Hematopoietic multipotent progenitor cell treated with erythropoietin and hydrocortisone succinate and interleukin-3 and kit ligand, for 4 days (in vitro differentiated cells): ENCODE results near the gene ORC1.

Experiments used
- DNase-seq: peaks from one replicate; pipeline ENCODE4 v3.0.0-alpha.2; 2015

ORC1 gene

DNA sequence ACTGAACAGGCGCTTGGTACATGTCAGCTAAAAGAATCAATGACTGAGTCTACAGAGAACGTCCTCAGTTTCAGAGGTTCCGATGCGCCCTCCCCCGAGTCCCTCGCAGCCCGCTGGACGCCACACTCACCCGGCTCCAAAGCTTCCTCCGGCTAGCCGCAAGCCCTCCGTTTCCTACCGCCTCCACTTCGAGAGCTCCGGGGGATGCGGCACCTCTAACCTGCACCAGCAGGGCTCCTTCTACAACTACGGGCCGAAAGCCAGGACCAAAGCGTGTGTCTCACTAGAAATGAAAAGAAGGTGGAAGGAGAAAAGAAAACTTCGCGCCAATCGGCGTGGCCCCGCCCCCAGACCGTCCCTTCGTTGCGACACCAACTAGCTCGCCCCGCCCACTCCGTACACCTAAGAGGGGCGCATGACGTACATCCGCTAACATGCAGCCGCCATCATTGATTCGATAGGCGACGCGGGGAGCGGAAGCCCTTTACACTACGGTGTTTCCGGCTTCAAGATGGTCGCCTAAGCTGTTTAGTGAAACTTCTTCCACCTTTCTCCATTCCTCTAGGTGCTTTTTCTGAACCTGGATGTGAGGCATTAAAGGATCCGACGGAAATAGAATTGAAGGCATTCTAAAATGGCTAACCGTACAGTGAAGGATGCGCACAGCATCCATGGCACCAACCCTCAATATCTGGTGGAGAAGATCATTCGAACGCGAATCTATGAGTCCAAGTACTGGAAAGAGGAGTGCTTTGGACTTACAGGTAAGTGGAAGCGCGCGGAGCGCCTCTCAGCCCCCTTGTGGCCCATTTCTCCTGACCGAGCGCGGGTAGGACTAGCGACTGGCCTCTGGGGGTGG lies at the start of gene ORC1, which contains the start of gene PRPF38A:
ORC1 (minus strand) TSS at position 308 of the 859 bp plus-strand sequence. CDS start 2,200 bp downstream, outside the sequence.
PRPF38A (plus strand) TSS at position 487 of the 859 bp plus-strand sequence; CDS start at position 635, 148 bp downstream.
- peak; percentile 100 for DNase-seq

DNA sequence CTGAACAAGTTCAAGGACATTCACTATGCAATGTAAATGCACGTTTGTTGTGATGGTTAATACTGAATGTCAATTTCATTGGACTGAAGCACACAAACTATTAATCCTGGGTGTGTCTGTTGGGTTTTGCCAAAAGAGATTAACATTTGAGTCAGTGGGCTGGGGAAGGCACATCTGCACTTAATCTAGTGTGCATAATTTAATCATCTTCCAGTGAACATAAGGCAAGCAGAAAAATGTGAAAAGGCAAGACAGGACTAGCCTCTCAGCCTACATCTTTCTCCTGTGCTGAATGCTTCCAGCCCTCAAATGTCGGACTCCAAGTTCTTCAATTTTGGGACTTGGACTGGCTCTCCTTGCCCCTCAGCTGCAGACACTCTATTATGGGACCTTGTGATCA lies 40.2 kb upstream of the ORC1 start:
- DNase-seq, result no peak

DNA sequence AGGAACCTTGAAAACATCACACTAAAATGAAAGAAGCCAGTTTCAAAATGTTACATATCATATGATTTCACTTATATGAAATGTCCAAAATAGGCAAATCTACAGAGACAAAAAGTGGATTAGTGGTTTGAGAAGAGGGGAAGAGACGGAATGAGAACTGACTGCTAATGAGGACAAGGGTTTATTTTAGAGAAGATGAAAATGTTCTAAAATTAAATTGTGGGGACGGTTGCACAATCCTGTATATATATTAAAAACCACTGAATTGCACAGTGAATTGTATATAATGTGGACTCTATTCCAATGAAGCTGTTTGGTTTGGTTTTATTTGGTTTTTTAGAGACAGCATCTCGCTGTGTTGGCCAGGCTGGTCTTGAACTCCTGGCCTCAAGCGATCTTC lies 35.8 kb upstream of the ORC1 start:
- DNase-seq, result no peak

DNA sequence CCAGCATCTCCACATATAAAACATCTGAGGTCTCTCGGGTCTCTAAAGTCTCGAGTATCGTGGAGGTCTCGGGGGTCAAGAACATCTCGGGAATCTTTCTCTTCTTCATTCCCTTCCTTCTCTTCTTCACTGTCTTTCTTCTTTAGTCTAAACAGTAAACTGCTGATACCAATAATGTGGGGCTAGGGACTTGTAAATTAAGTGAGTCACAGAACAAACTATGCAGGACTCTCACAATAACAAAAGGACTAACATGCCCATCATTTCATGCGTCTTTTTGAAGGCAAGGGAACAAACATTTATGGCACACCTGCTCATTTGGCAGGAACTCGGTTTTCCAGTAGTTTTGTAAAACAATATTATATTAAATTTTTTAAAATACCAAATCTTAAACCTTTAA lies 32.6 kb upstream of the ORC1 start:
- DNase-seq, result no peak

DNA sequence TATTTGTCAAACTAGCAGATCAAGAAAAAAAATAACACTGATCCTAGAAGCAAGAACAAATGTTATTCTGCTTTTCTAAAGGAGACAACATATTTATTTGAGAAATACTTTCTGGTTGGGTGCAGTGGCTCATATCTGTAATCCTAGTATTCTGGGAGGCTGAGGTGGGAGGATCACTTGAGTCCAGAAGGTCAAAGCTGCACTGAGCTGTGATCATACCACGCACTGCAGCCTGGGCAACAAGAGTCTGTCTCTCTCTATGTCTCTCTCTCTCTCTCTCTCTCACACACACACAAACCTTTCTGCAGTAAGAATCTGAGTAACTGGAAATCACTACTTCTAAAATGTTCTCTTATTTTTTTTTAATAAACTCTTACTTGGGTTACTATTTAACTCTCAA lies 31.4 kb upstream of the ORC1 start:
- no peak for DNase-seq

DNA sequence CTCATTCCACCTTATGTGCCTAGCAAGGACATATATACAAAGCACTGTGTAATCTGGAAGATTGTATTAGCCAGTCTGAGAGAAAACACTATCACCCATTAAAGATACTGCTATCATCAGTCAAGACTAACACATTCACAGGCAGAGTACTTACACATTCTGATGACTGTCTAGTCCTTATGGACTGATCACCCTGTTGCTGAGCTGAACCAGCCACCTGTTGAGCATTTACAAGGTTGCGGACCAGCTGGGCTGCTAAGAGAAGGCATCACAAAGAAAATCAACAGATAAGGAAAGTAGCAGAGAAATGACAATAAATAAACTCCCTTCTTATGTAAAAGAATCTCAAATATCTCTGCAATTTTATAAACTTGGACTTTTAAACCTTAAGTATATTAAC lies 31.0 kb upstream of the ORC1 start:
- no peak for DNase-seq

DNA sequence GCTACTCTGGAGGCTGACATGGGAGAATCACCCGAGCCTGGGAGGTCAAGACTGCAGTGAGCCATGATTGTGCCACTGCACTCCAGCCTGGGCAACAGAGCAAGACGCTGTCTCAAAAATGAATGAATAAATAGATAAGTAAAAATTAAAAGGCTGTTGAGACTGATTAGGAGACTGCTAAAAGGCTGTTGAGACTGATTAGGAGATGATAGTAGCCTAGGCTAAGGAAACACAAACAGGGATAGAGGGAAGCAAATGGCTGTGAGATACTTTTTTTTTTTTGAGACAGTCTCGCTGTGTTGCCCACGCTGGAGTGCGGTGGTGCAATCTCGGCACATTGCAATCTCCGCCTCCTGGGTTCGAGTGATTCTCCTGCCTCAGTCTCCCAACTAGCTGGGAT lies 28.6 kb upstream of the ORC1 start:
- no peak for DNase-seq

DNA sequence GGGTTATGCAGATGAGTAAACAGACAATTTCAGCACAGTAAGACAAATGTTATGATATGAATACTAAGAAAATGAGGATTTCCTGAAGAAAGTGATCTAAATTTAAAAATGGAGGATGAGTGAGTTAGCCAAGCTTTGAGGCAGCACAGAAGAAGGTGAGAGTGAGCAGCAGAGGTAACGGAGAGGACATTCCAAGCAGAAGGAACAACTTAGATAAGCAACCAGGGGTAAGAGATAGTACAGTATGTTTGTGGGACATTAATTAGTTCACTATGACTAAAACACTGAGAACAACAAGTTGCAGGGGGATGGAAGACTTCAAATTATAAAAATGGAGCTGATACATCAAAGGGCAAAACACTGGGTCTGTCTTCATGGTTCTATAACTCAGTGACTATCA lies 22.9 kb upstream of the ORC1 start:
- DNase-seq, result no peak

DNA sequence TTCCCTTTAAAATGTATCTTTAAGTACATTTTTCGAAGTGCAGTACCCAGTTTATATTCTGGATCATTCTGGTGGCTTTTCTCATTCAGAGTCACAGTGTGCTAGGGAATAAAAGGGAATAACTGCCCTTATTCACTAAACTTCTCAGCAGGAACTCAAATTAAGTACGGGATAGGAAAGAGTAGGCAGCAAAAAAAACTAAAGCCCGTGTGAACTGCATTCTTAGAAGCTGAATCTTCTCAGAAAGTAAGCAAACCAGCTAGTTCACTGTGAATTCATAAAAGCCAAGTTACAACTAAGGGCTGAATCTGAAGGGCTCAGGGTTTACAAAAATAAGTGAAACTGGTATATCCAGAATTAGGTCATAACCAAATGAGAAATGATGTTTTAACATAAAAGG lies 22.1 kb upstream of the ORC1 start:
- DNase-seq, result no peak

DNA sequence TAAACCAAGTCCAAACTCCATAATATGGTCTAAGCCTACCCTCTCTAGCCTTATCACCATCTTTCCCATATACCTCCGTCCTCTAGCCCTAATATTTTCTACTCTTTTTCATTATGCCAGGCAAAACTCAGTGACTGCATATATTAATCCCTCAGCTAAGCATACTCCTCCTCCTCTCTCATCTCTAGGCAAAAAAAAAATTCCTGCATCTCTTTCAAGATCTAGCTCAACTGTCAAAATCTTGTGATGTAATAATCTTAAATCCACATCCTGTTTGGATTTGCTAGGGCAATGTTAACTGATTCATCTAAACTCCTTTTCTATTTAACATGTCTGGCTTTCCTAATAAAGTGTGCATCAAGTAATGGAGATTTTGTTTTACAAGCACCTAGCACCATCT lies 20.6 kb upstream of the ORC1 start:
- peak; percentile 60 for DNase-seq

DNA sequence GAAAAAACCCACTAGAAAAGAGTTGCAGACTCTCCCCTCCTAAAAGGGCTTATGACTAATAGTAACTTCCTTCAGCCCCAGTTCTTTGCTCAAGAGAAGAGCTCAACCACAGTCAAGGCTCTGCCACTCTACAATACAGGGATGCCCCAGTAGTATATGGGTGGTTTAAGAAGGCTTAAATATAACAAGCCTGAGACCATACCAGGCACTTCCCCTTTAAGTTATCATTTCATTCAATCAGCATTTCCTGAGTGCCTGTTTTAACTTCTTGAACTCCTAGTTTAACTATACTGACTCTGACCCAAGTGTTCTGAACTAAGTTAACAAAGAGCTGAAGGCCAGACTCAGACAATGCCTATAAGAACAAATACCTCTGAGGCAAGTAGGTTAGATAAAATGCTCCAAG lies 20.0 kb upstream of the ORC1 start:
- DNase-seq, result peak; percentile 87

DNA sequence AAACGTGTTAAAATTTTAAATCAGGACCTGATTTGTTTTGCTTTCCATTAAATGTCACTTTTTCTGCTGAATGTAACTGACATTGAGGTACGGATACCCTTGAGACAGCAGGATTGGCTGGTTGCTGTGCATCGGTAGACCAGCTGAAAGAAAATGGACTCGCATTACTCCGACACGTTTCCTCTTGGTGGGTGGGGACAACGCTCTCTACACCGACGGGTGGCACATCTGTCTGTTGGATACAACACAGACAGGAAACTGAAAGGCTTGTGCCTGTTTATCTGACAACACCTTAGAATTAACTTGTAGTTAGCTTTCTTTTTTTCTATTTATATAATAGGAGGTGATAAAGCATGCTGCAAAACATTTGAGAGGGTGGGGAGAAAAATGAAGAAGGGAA lies 19.5 kb upstream of the ORC1 start:
- DNase-seq, result peak; percentile 77

DNA sequence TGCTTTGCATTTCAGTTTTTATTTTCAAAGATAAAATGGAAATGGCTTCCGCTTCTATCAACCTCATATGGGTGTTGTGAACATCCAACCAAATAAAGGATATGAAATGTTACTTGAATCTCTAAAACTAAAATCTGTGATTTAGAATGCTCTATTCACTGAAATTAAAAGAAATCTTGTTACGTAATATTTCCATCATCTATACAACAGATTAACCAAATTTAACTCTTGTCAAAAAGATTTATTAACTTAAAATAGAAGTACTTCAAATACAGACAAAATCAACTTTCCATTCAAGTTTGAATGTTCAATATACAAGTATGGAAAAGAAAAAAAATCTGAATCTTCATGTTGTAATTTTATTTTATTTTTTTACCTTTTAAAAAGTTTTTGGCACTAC lies 18.8 kb upstream of the ORC1 start:
- no peak for DNase-seq

DNA sequence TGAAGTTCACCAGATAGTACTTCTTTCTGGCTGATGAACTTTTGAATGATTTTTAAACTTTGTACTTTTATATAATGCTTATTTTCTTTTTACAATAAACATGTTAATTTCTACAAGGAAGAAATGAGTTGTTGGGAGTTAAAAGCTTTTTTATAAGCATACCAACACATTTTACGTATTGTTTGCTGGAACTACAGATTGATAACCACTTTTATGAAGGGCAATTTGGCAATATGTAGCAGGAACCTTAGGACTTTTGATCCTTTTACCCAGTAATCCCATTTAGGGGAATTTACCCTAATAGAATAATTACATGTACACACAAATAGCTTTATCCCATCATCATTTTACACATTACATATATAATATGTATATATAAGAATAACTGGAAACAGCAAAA lies 16.5 kb upstream of the ORC1 start:
- DNase-seq, result no peak

DNA sequence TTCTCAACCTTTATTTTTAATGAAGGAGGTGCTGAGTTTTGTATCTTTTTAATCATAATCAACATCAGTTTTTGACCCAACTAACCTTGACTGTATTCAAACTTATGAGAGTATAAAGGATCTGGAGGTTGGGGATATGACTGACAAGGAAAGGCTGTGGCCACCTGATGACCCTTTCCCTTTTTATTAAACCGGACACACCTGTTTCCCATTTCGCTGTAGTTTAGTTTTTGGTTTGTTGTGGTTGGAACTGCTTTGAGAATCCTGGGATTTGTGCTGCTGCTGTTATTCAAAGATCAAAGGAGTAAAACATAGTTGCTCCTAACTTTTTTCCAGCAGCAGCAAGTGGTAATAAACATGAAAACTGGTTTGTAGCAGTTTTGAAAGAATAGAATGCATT lies 12.6 kb upstream of the ORC1 start:
- no peak for DNase-seq

DNA sequence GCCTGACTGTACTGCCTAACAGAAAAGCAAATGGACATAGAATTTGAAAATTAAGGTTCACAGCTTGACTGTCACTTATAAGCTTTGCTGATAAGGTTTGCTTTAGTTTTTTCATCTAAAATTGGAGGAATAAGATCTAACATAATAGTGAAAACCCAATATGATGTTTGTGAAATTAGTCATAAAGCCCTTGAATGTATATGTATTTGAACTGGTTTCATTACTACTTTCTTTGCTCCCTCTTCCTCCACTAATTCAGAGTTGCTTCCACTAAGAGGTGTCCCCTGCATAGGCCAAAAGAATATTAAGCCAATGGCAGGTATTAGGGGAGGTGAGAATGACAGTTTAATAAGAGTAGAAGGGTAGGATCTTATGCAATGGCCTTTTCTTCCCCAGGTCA lies 10.7 kb upstream of the ORC1 start:
- DNase-seq, result no peak

DNA sequence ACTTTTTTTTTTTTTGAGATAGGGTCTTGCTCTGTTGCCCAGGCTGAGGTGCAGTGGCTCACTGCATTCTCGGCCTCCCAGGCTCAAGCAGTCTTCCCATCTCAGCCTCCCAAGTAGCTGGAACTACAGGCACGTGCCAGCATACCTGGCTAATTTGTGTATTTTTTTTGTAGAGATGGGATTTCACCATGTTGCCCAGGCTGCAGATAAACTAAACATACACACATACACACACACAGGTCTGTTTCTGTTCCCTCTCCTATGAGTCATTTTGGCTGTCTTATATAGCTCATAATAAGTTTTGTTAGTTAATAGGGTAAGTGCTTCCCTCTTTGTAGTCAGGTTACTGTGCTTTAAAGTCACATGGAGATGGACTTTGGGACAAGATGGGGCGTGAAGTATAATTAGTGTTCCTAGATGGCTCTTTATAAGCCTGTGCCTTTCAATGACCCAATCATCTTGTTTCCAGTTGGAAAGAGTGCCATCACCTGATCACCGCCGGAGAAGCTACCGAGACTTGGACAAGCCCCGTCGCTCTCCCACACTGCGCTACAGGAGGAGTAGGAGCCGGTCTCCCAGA lies 9.3 kb upstream of the ORC1 start:
- no peak for DNase-seq

DNA sequence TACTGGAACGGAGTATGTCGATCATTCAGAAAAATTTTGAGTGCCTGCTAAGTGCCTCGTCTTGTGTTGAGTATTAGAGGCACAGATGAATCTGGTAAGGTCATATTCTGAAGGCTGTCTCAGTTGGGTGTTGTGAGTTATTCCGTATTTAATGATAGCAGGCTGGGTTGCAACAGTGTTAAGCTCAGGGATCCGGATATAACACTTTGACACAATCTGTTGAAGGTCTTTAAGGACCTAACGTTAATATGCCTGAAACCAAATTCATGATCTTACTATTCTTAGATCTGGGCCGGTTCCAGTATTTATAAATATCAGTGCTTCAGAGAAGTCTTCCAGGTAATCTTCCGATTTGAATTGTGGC lies 734 bp upstream of the ORC1 start:
- DNase-seq, result no peak

DNA sequence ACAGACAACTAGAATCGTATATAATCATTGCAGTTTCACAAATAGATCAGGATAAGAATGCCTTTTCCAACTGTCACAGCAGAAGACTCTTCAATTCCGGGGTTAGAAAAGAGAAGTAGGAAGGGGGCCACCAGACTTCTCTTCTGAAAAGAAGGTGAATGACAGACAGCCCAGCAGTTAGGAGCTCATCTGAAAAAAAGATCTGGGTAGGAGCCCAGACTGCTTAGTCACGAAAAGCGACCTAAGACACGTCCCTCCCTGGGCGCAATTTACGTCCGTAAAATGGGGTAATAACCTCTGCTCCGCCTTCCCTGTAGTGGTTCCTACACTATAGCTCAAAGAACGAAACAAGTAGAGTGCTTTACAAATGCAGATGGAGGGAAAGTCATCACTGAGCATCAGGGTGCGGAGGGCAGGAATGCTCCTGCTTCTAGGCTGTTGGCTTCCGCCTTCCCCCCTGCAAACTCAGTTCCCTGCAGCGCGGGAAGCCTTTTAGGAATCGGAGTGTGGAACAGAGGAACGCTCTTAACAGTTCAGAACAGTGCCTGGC lies 582 bp downstream of the ORC1 start:
- peak; percentile 95 for DNase-seq

DNA sequence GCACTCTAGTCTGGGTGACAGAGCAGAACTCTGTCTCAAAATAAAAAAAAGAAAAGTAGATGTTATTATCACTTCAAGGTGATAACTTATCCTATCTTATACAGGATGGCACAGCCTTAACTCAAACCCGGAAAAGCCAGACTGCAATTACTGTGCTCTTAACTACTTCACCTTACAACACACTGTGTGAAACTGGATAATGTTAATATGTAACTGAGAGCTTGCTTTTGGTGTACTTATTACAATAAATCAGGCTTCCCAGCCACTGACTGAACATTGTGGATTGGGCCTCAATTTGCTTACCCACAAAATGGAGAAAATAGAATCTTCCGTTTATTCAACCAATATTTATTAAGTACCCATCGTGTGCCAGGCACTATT lies 1.4 kb downstream of the ORC1 start:
- DNase-seq, result no peak

DNA sequence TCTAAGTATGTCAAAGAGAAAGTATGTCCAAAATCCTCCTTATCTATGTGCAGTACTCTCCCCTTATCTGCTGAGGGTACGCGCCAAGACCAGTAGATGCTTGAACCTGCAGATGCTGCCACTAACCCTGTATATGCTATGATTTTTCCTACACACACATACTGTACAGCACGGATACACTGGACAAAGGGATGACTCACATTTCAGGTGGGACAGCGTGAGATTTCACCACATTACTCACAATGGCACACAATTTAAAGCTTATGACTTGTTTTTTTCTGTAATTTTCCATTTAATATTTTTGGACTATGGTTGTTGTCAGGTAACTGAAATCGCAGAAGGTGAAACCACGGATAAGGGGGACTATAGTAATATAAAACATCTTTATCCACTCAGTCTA lies 4.1 kb downstream of the ORC1 start:
- DNase-seq, result peak; percentile 18

DNA sequence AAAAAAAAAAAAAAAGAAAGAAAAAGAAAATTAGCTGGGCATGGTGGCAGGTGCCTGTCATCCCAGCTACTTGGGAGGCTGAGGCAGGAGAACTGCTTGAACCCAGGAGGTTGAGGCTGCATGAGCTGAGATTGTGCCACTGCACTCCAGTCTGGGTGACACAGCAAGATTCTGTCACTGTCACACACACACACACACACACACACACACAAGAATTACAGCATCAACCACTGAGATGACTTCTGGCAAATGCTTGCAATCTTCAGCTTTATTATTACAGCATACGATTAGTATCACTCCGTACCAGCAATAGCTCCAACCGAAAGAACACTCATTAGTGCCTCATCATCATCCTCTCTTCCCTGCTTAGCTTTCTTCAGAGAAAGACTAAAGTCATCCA lies 4.6 kb downstream of the ORC1 start:
- DNase-seq, result no peak

DNA sequence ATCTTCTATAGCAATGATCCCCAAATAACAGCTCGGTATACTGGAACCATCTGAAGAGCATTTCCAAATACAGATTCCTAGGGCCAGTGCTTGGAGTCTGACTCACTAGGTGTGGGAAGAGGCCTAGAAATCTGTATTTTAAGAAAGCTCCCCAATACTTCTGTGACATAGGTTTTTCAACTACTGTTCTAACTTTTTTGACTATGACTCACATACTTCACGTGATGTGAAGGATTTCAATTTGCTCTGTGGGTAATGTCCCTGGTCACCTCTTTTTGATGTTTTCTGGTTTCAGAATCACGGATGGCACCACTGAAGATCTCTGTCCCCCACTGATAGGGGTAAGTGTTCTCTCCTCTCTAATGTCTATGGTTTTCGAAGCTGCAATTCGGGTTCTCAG lies 11.0 kb downstream of the ORC1 start:
- DNase-seq, result no peak

DNA sequence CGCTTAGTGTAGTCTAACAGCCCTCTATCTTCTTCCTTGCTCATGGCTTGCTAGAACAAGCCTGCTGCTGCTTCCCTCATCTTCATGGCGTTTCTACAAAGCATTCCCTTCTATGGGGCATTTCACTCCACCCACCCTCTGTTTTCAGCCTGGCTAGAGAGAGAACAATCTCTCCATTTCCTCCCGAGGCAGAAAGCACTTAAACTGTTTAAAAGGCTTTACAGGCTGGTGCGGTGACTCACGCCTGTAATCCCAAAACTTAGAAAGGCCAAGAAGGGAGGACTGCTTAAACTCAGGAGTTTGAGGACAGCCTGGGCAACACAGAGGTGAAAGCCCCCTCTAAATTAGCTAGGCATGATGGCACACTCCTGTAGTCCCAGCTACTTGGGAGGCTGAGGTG lies 17.8 kb downstream of the ORC1 start:
- no peak for DNase-seq

DNA sequence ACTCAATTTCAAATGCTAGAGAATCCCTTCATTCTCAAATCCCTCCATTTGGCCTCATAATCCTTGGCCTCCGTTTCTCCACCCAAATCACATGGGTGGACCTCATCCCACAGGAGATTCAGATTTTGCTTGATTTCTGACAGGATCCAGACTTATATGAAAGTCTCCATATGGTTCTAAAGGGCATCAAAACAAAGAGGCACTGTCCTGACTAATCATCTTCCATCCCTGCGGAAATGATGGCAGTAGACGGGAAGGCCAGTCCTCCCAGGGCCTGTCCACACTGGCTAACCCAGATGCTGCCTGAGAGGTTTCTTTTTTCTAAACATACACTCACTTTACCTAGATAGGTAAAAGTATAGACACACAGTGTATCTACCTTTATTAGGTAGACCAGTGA lies 18.8 kb downstream of the ORC1 start:
- DNase-seq, result no peak
